ENCODE results near the gene MAPKAPK2. TPM values are rescaled to one million over a fixed set of nuclear protein-coding genes. Genes with fewer than 3 reads are reported as not detected.
"Not testable (repeated sequence)": the region's sequence is repeated elsewhere in the genome, so short reads cannot be mapped to it uniquely, and the experiment has no call there.

Gene MAPKAPK2
- 100 to 1,000 TPM in 1 of 8 experiments, 10 to 100 TPM in 7; 29.4 to 120 (median 43.5) TPM for total RNA-seq

GRCh38 chr1:206684478-206685333 is at the start of gene MAPKAPK2:
Gene MAPKAPK2 (plus strand): TSS chr1:206684905. CDS start chr1:206685230, 325 bp downstream.
- in situ Hi-C loops (cut with MboI; ENCODE audit: low pct_unique_long_range_greater_than_20kb in 2 of 9, low sequenced_read_pairs in 9 of 9, unreplicated experiment in 9 of 9), result no loop called here
- peak; percentile 52 to 84 (median 79) for ATAC-seq (replicated peaks in 6 of 8)
- 0 to 6% (median 2%) methylated on average over 1 to 3 of the region's 82 CpGs; no CpG with 5 or more reads in 6 of the 10 experiments for WGBS, 10 experiments
- H3K4me1 ChIP-seq (replicated peaks in 1 of 2), result peaks cover 32 to 37% of the 10 kb centered on the region in 2 donors
- peak within 1 kb of the TSS; percentile 84 to 92 for H3K27ac ChIP-seq
- peak within 1 kb of the TSS; percentile 84 to 96 (median 91) for H3K4me3 ChIP-seq

- 0 to 5% (median 3%) methylated on average over 3 to 16 of the region's 84 CpGs; no CpG with 5 or more reads in 4 of the 10 experiments for WGBS, 10 experiments
- Histone ChIP-seq H3K4me1 (replicated peaks in 1 of 2) (peaks cover 19 to 23% of the 10 kb centered on the region in 2 donors), H3K27ac (peak within 1 kb of the TSS; percentile 47 to 80)
Measured at GRCh38 chr1:206635080-206635977, 49.4 kb upstream of the MAPKAPK2 start, which contains the start of gene DYRK3. Gene DYRK3 (plus strand): TSS chr1:206635536. CDS start chr1:206635704, 168 bp downstream.

GRCh38 chr1:206635978-206636345 is 48.7 kb upstream of the MAPKAPK2 start:
- in situ Hi-C loops (cut with MboI; ENCODE audit: low pct_unique_long_range_greater_than_20kb in 2 of 9, low sequenced_read_pairs in 9 of 9, unreplicated experiment in 9 of 9), result loop anchor here in 2 of 9 experiments (25.0 kb wide), 1 partner anchor 276 kb away; the partner anchor contains the start of gene FCMR (in 2 of the 2)
- peak overlapping the region; percentile 78 to 97 (median 92) for H3K4me3 ChIP-seq
- H3K4me1 ChIP-seq (replicated peaks in 1 of 2), result peaks cover 19 to 23% of the 10 kb centered on the region in 2 donors
- ATAC-seq (replicated peaks in 6 of 8), result peak in 3 of 8 experiments; percentile 5 to 8 (median 6)
- H3K27ac ChIP-seq, result peak overlapping the region in 1 of 2 donors; percentile 80
- WGBS, 10 experiments, result 0 to 22% (median 0%) methylated on average over 1 to 9 of the region's 14 CpGs

More at GRCh38 chr1:206635080-206635977, 49.4 kb upstream of the MAPKAPK2 start, which contains the start of gene DYRK3:
- ATAC-seq (replicated peaks in 6 of 8), result peak; percentile 79 to 94 (median 92)
- peak within 1 kb of the TSS; percentile 78 to 97 (median 92) for H3K4me3 ChIP-seq
- in situ Hi-C loops (cut with MboI; ENCODE audit: low pct_unique_long_range_greater_than_20kb in 2 of 9, low sequenced_read_pairs in 9 of 9, unreplicated experiment in 9 of 9), result loop anchor here in 2 of 9 experiments (25.0 kb wide), 1 partner anchor 277 kb away; the partner anchor contains the start of gene FCMR (in 2 of the 2)

- in situ Hi-C loops (cut with MboI; ENCODE audit: low pct_unique_long_range_greater_than_20kb in 2 of 9, low sequenced_read_pairs in 9 of 9, unreplicated experiment in 9 of 9), result loop anchor here in 2 of 9 experiments (25.0 kb wide), 1 partner anchor 276 kb away; the partner anchor contains the start of gene FCMR (in 2 of the 2)
- Histone ChIP-seq H3K27ac (no peak overlapping the region), H3K4me1 (replicated peaks in 1 of 2) (peaks cover 19 to 23% of the 10 kb centered on the region in 2 donors), H3K4me3 (peak overlapping the region; percentile 78 to 97 (median 92))
- 0 to 43% (median 21%) methylated on average over 2 to 4 of the region's 4 CpGs for WGBS, 10 experiments
- ATAC-seq (replicated peaks in 6 of 8), result no peak
Measured at GRCh38 chr1:206636671-206637070, 48.0 kb upstream of the MAPKAPK2 start.

DNA sequence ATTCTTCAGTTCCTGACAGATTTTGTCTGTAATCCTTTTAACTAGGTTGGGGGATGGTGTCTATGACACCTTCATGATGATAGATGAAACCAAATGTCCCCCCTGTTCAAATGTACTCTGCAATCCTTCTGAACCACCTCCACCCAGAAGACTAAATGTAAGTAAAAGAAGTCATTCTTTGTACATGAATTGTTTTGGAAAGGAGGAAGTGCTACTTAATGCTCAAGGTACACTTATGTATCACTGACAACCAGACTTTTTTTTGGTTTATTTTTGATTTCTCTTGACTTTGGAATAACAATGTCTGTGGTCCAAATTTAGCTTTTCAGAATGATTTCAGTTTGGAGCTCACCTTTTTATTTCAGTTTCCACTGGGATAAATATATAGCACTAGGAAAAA is 47.1 kb upstream of the MAPKAPK2 start:
- ATAC-seq (replicated peaks in 6 of 8), result no peak
- in situ Hi-C loops (cut with MboI; ENCODE audit: low pct_unique_long_range_greater_than_20kb in 2 of 9, low sequenced_read_pairs in 9 of 9, unreplicated experiment in 9 of 9), result loop anchor here in 2 of 9 experiments (25.0 kb wide), 1 partner anchor 275 kb away; the partner anchor contains the start of gene FCMR (in 2 of the 2)
- no peak overlapping the region for H3K27ac ChIP-seq
- H3K4me1 ChIP-seq (replicated peaks in 1 of 2), result peaks cover 19 to 23% of the 10 kb centered on the region in 2 donors
- peak overlapping the region in 2 of 5 donors; percentile 78 to 92 for H3K4me3 ChIP-seq

DNA sequence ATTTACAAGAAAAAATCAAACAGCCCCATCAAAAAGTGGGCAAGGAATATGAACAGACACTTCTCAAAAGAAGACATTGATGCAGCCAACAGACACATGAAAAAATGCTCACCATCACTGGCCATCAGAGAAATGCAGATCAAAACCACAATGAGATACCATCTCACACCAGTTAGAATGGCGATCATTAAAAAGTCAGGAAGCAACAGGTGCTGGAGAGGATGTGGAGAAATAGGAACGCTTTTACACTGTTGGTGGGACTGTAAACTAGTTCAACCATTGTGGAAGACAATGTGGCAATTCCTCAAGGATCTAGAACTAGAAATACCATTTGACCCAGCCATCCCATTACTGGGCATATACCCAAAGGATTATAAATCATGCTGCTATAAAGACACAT is 42.6 kb upstream of the MAPKAPK2 start:
- not testable (repeated sequence) for ATAC-seq (replicated peaks in 6 of 8); H3K27ac ChIP-seq; H3K4me1 ChIP-seq (replicated peaks in 1 of 2); H3K4me3 ChIP-seq
- no CpG with 5 or more reads among the region's 2 CpGs for WGBS, 10 experiments
- in situ Hi-C loops (cut with MboI; ENCODE audit: low pct_unique_long_range_greater_than_20kb in 2 of 9, low sequenced_read_pairs in 9 of 9, unreplicated experiment in 9 of 9), result loop anchor here in 2 of 9 experiments (25.0 kb wide), 1 partner anchor 270 kb away; the partner anchor contains the start of gene FCMR (in 2 of the 2)

GRCh38 chr1:206643118-206643698 is 41.5 kb upstream of the MAPKAPK2 start:
- in situ Hi-C loops (cut with MboI; ENCODE audit: low pct_unique_long_range_greater_than_20kb in 2 of 9, low sequenced_read_pairs in 9 of 9, unreplicated experiment in 9 of 9), result loop anchor here in 2 of 9 experiments (25.0 kb wide), 1 partner anchor 269 kb away; the partner anchor contains the start of gene FCMR (in 2 of the 2)
- Histone ChIP-seq H3K27ac (no peak overlapping the region), H3K4me3 (no peak overlapping the region), H3K4me1 (replicated peaks in 1 of 2) (no peaks in the 10 kb centered on the region)
- ATAC-seq (replicated peaks in 6 of 8), result no peak
- WGBS, 10 experiments, result 29 to 100% (median 89%) methylated on average over 1 to 3 of the region's 3 CpGs; no CpG with 5 or more reads in 1 of the 10 experiments

DNA sequence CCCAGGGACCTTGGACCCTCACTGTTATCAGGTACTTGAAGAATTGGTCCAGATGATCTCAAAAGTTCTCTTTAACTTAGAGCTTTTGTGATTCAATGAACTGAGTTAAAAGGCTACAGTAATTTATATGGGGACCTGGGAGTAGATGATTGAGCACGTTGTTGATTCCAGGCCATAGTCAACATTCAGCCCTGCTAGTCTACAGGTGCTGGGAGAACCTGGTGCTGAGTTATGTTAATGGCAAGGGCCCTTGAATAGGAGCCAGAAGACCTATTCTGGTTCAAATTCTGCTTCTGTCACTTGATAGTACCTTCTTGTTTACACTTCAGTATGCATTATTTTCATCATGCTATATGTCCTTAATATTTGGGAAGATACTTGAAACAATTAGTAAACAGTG is 38.2 kb upstream of the MAPKAPK2 start:
- no peak for ATAC-seq (replicated peaks in 6 of 8)
- in situ Hi-C loops (cut with MboI; ENCODE audit: low pct_unique_long_range_greater_than_20kb in 2 of 9, low sequenced_read_pairs in 9 of 9, unreplicated experiment in 9 of 9), result loop anchor here in 2 of 9 experiments (25.0 kb wide), 1 partner anchor 266 kb away; the partner anchor contains the start of gene FCMR (in 2 of the 2)
- WGBS, 10 experiments, result 75 to 100% (median 89%) methylated on average over 1 of the region's 1 CpG; no CpG with 5 or more reads in 5 of the 10 experiments

DNA sequence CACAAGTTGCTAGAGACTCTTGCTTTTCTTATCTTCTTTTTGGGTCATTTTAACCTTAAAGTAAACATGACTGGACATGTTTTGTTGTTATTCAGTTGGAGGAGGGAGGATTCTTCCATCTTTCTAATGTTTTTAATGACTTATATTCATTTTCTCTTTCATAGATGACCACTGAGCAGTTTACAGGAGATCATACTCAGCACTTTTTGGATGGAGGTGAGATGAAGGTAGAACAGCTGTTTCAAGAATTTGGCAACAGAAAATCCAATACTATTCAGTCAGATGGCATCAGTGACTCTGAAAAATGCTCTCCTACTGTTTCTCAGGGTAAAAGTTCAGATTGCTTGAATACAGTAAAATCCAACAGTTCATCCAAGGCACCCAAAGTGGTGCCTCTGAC is 37.5 kb upstream of the MAPKAPK2 start:
- no peak for ATAC-seq (replicated peaks in 6 of 8)
- Histone ChIP-seq H3K4me3 (no peak overlapping the region), H3K4me1 (replicated peaks in 1 of 2) (no peaks in the 10 kb centered on the region), H3K27ac (no peak overlapping the region)
- in situ Hi-C loops (cut with MboI; ENCODE audit: low pct_unique_long_range_greater_than_20kb in 2 of 9, low sequenced_read_pairs in 9 of 9, unreplicated experiment in 9 of 9), result loop anchor here in 2 of 9 experiments (25.0 kb wide), 1 partner anchor 265 kb away; the partner anchor contains the start of gene FCMR (in 2 of the 2)

More for the DNA sequence above, 38.2 kb upstream of the MAPKAPK2 start:
- Histone ChIP-seq H3K4me3 (no peak overlapping the region), H3K27ac (no peak overlapping the region), H3K4me1 (replicated peaks in 1 of 2) (no peaks in the 10 kb centered on the region)

GRCh38 chr1:206649261-206649921 is 35.3 kb upstream of the MAPKAPK2 start:
- Histone ChIP-seq H3K4me1 (replicated peaks in 1 of 2) (no peaks in the 10 kb centered on the region), H3K4me3 (no peak overlapping the region), H3K27ac (no peak overlapping the region)
- in situ Hi-C loops (cut with MboI; ENCODE audit: low pct_unique_long_range_greater_than_20kb in 2 of 9, low sequenced_read_pairs in 9 of 9, unreplicated experiment in 9 of 9), result loop anchor here in 2 of 9 experiments (25.0 kb wide), 1 partner anchor 263 kb away; the partner anchor contains the start of gene FCMR (in 2 of the 2)
- WGBS, 10 experiments, result 78 to 100% (median 94%) methylated on average over 1 to 5 of the region's 5 CpGs
- no peak for ATAC-seq (replicated peaks in 6 of 8)

DNA sequence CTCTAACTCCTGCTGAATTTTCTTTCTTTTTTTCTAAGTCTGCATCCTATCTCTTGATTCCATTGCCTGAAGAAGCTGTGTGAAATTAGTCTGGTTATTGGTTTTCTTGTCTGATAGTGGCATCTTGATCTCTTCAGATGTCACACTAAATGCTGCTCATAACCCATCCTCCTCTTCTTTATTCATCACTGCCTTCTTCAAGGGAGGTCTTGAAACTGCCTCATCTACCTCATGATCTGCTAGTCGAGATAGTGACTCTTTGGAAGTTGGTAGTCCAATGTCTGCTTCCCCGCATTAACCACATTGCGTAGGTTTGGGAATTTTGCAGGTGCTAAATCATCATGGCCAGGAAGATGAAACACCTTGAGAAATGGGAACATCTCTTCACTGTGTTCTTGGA is 33.7 kb upstream of the MAPKAPK2 start:
- H3K27ac ChIP-seq, result no peak overlapping the region
- 77 to 100% (median 96%) methylated on average over 1 to 3 of the region's 3 CpGs; no CpG with 5 or more reads in 4 of the 10 experiments for WGBS, 10 experiments
- H3K4me1 ChIP-seq (replicated peaks in 1 of 2), result no peaks in the 10 kb centered on the region
- ATAC-seq (replicated peaks in 6 of 8), result no peak
- in situ Hi-C loops (cut with MboI; ENCODE audit: low pct_unique_long_range_greater_than_20kb in 2 of 9, low sequenced_read_pairs in 9 of 9, unreplicated experiment in 9 of 9), result no loop called here
- H3K4me3 ChIP-seq, result no peak overlapping the region

Data from motor neuron (in vitro differentiated cells).